Activated CD8-positive, alpha-beta T cell treated with anti-CD3 and anti-CD28 coated beads for 36 hours (primary cell): ENCODE measurements around the gene ESYT2. TPM values are rescaled to one million over a fixed set of nuclear protein-coding genes. Genes with fewer than 3 reads are reported as not detected.

Source experiments
- ATAC-seq: fragments of 200-7000 bp; cut with Tn5 transposase; one replicate; pipeline ENCODE4 v1.10.0; 2021; ENCODE audit warnings: mild to moderate bottlenecking, moderate library complexity
- CTCF ChIA-PET: fragments of 350-600 bp; sonication (Branson Sonifier 250); formaldehyde crosslinking; loops from one replicate; lab custom pipeline; 2021; ENCODE audit warnings: antibody characterized with exemption; lab: Charles Lee
- POLR2A ChIA-PET: fragments of 350-600 bp; sonication (Branson Sonifier 250); formaldehyde crosslinking; loops from one replicate; lab custom pipeline; 2021; ENCODE audit warnings: antibody characterized with exemption; lab: Charles Lee
- DNase-seq: peaks from one replicate; pipeline ENCODE4 v3.0.0-alpha.2; 2020
- H3K27ac Mint-ChIP-seq: one replicate; pipeline ENCODE4 v1.8.0; 2021; ENCODE audit warnings: mild to moderate bottlenecking, mixed read lengths
- H3K27me3 Mint-ChIP-seq: one replicate; pipeline ENCODE4 v1.8.0; 2021; ENCODE audit warnings: mixed read lengths
- H3K36me3 Mint-ChIP-seq: one replicate; pipeline ENCODE4 v1.8.0; 2021; ENCODE audit warnings: low read depth, mixed read lengths
- H3K4me1 Mint-ChIP-seq: one replicate; pipeline ENCODE4 v1.8.0; 2021; ENCODE audit warnings: low read depth, mixed read lengths
- H3K4me3 Mint-ChIP-seq: one replicate; pipeline ENCODE4 v1.8.0; 2021; ENCODE audit warnings: mild to moderate bottlenecking, moderate library complexity, mixed read lengths
- H3K9me3 Mint-ChIP-seq: one replicate; pipeline ENCODE4 v1.8.0; 2021; ENCODE audit warnings: mixed read lengths
- CTCF ChIP-seq: fragments of 200-600 bp; IDR thresholded peaks from one replicate; pipeline ENCODE4 v1.8.0; 2022; ENCODE audit warnings: antibody characterized with exemption, mild to moderate bottlenecking
- intact Hi-C: fragments of 100-400 bp; cut with micrococcal nuclease; formaldehyde crosslinking; loops from one replicate; pipeline ENCODE4 v1.10.0; 2022
- total RNA-seq, 2 experiments: library from RNA; stranded (reverse); gene quantifications; one replicate each; pipeline ENCODE4 v1.2.3, GENCODE V29; 2021

The ESYT2 gene
- total RNA-seq, 2 experiments from 2014 or later: 55.5 to 56.6 TPM

DNA sequence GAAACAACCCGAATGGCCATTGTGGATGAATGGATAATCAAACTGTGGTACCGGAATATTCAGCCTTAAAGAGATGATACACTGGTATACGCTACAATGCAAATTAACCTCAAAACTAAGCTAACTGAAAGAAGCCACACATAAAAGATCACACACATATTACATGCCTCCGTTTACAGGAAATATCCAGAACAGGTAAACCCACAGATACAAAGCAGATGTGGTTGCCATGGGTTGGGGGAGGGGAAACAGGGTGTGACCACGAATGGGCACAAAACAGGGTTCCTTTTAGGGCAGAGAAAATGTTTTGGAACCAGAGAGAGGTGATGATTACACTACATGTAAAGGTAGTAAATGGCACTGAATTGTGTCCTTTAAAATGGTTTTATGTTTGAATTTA lies 16.6 kb downstream of the ESYT2 start:
- peak overlapping the region; percentile 97 for H3K27ac Mint-ChIP-seq
- CTCF ChIA-PET: interaction anchor here (1.1 to 3.2 kb wide), 4 partner anchors 9 to 50 kb away, joined by 3 to 11 read pairs (median 3); partner anchors contain the start of gene ESYT2
- peaks cover 92% of the 10 kb centered on the region for H3K4me1 Mint-ChIP-seq
- TF ChIP-seq CTCF: no peak
- POLR2A ChIA-PET: interaction anchor here (1.6 to 4.4 kb wide), 3 partner anchors 8 to 51 kb away, joined by 4 to 28 read pairs (median 10); partner anchors contain the start of gene ESYT2
- no peaks in the 10 kb centered on the region for H3K27me3 Mint-ChIP-seq
- peak overlapping the region; percentile 28 for H3K4me3 Mint-ChIP-seq
- DNase-seq (peak; percentile 76), ATAC-seq (peak; percentile 28)
- intact Hi-C loops: no loop called here
- peaks cover 60% of the 10 kb centered on the region for H3K36me3 Mint-ChIP-seq
- H3K9me3 Mint-ChIP-seq: no peaks in the 10 kb centered on the region

GRCh38 chr7:158811894-158812293 lies 17.4 kb downstream of the ESYT2 start:
- ChIA-PET CTCF (interaction anchor here (1.3 to 3.2 kb wide), 4 partner anchors 11 to 51 kb away, joined by 3 to 11 read pairs (median 6); partner anchors contain the start of gene ESYT2), POLR2A (interaction anchor here (1.1 to 4.4 kb wide), 7 partner anchors 9 to 107 kb away, joined by 3 to 28 read pairs (median 4); partner anchors contain the start of genes ESYT2 and NCAPG2)
- Mint-ChIP-seq H3K27me3 (no peaks in the 10 kb centered on the region), H3K9me3 (no peaks in the 10 kb centered on the region), H3K36me3 (peaks cover 56% of the 10 kb centered on the region), H3K27ac (peak overlapping the region; percentile 97), H3K4me3 (peak overlapping the region; percentile 28), H3K4me1 (peaks cover 87% of the 10 kb centered on the region)
- intact Hi-C loops: no loop called here
- no peak for TF ChIP-seq CTCF
- DNase-seq (peak; percentile 26), ATAC-seq (no peak)

GRCh38 chr7:158811461-158811860 lies 17.8 kb downstream of the ESYT2 start:
- no peak for TF ChIP-seq CTCF
- Mint-ChIP-seq H3K9me3 (no peaks in the 10 kb centered on the region), H3K36me3 (peaks cover 55% of the 10 kb centered on the region), H3K4me3 (peak overlapping the region; percentile 28), H3K27ac (peak overlapping the region; percentile 97), H3K27me3 (no peaks in the 10 kb centered on the region), H3K4me1 (peaks cover 82% of the 10 kb centered on the region)
- ChIA-PET POLR2A (interaction anchor here (1.1 to 4.4 kb wide), 6 partner anchors 9 to 107 kb away, joined by 3 to 28 read pairs (median 4); partner anchors contain the start of genes ESYT2 and NCAPG2), CTCF (interaction anchor here (1.3 to 3.2 kb wide), 4 partner anchors 11 to 52 kb away, joined by 3 to 11 read pairs (median 6); partner anchors contain the start of gene ESYT2)
- intact Hi-C loops: no loop called here
- peak; percentile 83 for DNase-seq
- peak; percentile 60 for ATAC-seq

GRCh38 chr7:158810846-158811245 lies 18.5 kb downstream of the ESYT2 start:
- peaks cover 59% of the 10 kb centered on the region for H3K36me3 Mint-ChIP-seq

More at GRCh38 chr7:158810846-158811245, 18.5 kb downstream of the ESYT2 start:
- Mint-ChIP-seq H3K9me3 (no peaks in the 10 kb centered on the region), H3K27ac (peak overlapping the region; percentile 97), H3K4me3 (no peak overlapping the region), H3K4me1 (peaks cover 76% of the 10 kb centered on the region), H3K27me3 (no peaks in the 10 kb centered on the region)
- intact Hi-C loops: no loop called here
- POLR2A ChIA-PET: interaction anchor here (0.5 to 4.4 kb wide), 8 partner anchors 10 to 228 kb away, joined by 3 to 28 read pairs (median 3); partner anchors contain the start of gene ESYT2
- no peak for TF ChIP-seq CTCF
- no peak for DNase-seq
- CTCF ChIA-PET: interaction anchor here (1.3 to 3.2 kb wide), 3 partner anchors 12 to 19 kb away, joined by 6 to 11 read pairs (median 6); partner anchors contain the start of gene ESYT2
- no peak for ATAC-seq
